ENCODE data around the gene GPR25. TPM values are rescaled to one million over a fixed set of nuclear protein-coding genes. Genes with fewer than 3 reads are reported as not detected.

The GPR25 gene
- under 1 TPM in 1 of 2 donors, not detected in 1; 0.64 TPM for total RNA-seq
- long read RNA-seq, result 0 reads

DNA sequence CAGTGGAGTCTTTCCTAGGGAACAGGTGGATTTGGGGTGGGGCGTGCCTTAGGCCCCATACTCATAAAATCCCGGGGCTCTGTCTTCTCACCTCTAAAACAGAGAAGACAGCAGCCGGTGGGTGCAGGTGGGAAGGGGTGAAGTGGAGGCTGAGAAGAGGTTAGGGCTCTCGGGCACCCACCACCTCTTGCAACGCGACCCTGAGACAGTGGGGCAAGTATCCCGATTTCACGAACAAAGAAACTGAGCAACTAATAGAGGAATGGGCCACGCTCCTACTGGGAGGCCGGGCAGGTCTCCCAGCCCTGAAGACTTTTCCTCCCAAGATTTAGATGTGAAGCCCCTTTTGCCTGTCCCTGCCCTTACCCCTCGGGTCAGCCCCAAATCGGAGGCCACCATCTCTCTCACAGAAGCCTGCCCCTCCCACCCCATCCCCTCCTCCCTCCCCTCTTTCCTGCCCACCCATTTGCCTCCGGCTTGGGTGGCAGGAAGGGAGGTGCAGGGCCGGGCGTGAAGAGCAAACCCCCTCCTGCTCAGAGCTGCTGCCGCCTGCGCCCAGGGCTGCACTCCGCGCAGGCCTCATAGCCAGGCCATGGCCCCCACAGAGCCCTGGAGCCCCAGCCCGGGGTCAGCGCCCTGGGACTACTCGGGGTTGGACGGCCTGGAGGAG lies at the start of gene GPR25:
GPR25 (plus strand) TSS at position 536 of the 670 bp plus-strand sequence; CDS start at position 593, 57 bp downstream.
- DNase-seq (no peak), ATAC-seq (no peak)
- intact Hi-C loops (cut with DNase I, micrococcal nuclease), result no loop called here

GRCh38 chr1:200831091-200831490 lies 41.7 kb upstream of the GPR25 start:
- DNase-seq (no peak), ATAC-seq (no peak)
- intact Hi-C loops (cut with DNase I, micrococcal nuclease), result loop anchor here in 1 of 2 donors (10.0 kb wide), 1 partner anchor 206 kb away; the partner anchor contains the start of gene KIF14

DNA sequence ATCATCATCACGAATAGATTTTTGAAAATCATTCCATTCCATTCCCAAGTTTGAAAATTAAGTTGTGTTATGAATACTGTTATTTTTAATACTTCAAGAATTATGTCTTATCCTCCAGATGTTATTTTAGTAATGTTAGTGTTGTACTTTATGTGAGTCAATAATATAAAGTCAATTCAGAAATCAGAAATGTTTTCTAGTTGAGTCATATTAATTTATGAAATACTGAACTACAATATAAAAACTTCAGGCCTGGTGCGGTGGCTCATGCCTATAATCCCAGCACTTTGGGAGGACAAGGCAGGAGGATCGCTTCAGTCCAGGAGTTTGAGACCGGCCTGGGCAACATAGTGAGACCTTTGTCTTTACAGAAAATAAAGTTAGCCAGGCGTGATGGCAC lies 38.4 kb upstream of the GPR25 start:
- DNase-seq (no peak), ATAC-seq (no peak)
- intact Hi-C loops (cut with DNase I, micrococcal nuclease), result loop anchor here in 1 of 2 donors (10.0 kb wide), 1 partner anchor 210 kb away; the partner anchor contains the start of gene KIF14

GRCh38 chr1:200836213-200836612 lies 36.6 kb upstream of the GPR25 start:
- ATAC-seq (no peak), DNase-seq (no peak)
- intact Hi-C loops (cut with DNase I, micrococcal nuclease), result loop anchor here in 1 of 2 donors (10.0 kb wide), 1 partner anchor 211 kb away; the partner anchor contains the start of gene KIF14

- intact Hi-C loops (cut with DNase I, micrococcal nuclease), result loop anchor here in 1 of 2 donors (10.0 kb wide), 1 partner anchor 213 kb away; the partner anchor contains the start of gene KIF14
- ATAC-seq (no peak), DNase-seq (no peak)
Observed at GRCh38 chr1:200837931-200838571, 34.7 kb upstream of the GPR25 start.

DNA sequence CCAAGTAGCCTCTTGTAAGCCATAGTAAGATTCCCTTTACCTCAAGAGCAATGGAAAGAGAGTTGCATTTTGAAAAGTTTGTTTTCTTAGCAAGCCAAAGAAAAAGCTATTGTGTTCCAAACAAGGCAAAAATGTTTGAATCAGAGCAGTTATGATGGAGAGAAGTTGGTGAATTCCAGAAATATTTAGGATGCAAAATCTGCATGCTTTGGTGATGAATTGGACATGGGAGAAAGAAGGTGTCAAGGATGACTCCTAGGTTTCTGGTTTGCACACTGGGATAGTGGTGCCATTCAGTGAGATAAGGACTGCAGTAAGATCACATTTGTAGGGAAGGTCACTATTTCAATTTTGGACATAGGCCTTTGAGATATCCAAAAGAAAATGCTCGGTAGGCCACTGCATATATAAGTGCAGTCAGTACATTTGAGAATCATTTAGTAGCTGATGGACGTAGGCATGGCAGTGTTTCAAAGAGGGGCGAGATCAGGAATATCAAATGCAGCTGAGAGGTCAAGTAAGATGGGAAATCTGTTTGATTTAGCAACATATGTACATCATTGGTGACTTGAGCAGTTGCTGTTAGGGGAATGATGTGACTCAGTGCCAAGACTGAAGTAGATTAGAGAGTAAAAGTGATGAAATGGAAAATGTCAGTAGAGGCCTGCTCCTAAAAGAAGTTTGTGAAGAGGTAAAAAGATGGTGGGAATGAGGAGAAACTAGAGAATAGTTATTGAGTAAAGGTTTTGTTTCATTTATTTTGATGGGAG lies 33.9 kb upstream of the GPR25 start:
- intact Hi-C loops (cut with DNase I, micrococcal nuclease), result loop anchor here in 1 of 2 donors (10.0 kb wide), 1 partner anchor 214 kb away; the partner anchor contains the start of gene KIF14
- ATAC-seq (no peak), DNase-seq (no peak)

GRCh38 chr1:200845360-200845759 lies 27.4 kb upstream of the GPR25 start:
- intact Hi-C loops (cut with DNase I, micrococcal nuclease), result no loop called here
- DNase-seq, result no peak
- no peak for ATAC-seq

GRCh38 chr1:200846398-200846797 lies 26.4 kb upstream of the GPR25 start:
- no peak for ATAC-seq
- intact Hi-C loops (cut with DNase I, micrococcal nuclease), result no loop called here
- DNase-seq, result no peak

- DNase-seq (no peak), ATAC-seq (no peak)
- intact Hi-C loops (cut with DNase I, micrococcal nuclease), result no loop called here
Observed at GRCh38 chr1:200849430-200849829, 23.4 kb upstream of the GPR25 start.

DNA sequence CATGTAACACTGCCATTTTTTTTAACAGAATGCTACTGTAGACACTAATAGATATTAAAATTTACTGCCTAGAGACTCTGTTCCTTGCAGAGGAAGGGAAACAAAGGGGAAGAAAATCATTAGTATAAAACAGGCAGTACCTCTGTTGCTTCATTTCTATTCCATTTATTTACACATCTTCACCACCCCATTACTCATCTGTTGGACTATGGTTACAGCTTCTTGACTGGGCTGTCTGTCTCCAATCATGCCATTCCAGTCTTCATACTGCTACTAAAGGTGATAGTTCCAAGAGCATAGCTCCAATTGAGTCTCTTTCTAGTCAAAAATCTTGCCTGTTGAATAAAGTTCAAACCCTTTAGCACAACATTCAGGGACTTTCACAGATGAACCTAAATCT lies 22.2 kb upstream of the GPR25 start:
- intact Hi-C loops (cut with DNase I, micrococcal nuclease), result no loop called here
- DNase-seq (no peak), ATAC-seq (no peak)

DNA sequence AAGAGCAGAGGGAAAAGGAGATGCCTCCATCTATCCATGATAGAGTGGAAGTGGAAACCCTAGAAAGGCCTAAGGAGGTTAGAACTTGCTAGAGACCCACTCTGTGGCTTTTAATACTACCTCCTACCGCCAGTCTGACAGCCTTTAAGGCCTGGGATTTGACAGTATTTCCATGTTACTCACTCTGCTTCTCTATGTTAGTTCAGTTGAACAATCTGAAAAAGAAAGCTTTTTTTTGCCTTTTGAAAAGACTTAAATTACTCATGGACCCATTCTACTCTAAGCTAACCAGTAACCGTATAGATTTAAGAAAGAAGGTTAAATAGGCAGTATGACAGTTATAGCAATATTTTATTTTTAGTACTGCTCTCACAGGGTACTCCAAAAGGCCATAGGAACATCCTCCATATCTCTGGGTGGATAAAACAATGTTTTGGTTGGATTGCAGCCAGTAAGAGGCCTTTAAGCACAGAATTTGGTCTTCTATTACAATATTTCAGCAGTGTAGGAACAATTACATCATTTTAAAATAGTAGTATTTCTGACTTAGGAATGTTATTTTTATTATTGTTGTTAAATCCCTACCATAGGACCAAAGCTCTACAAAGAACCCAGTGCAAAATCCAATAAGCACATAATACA lies 15.9 kb upstream of the GPR25 start:
- intact Hi-C loops (cut with DNase I, micrococcal nuclease), result no loop called here
- ATAC-seq (no peak), DNase-seq (no peak)

DNA sequence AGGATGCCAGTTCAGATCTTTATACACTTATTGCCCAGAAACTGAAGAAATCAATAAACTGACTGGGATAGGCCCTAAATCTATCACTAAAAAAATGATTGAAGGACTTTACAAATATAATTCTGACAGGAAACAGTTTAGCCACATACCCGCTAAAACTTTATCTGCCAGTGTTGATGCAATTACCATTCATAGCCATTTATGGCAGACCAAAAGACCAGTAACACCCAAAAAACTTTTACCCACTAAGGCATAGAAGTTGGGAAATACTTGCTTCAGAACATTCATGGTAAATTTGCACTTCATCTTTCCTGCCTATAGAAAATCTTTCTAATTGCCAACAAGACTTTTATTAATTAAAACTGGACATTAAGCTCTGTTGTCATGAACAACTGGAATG lies 15.0 kb upstream of the GPR25 start:
- intact Hi-C loops (cut with DNase I, micrococcal nuclease), result no loop called here
- ATAC-seq (no peak), DNase-seq (no peak)

GRCh38 chr1:200861937-200862647 lies 10.7 kb upstream of the GPR25 start:
- ATAC-seq (no peak), DNase-seq (no peak)
- intact Hi-C loops (cut with DNase I, micrococcal nuclease), result no loop called here

DNA sequence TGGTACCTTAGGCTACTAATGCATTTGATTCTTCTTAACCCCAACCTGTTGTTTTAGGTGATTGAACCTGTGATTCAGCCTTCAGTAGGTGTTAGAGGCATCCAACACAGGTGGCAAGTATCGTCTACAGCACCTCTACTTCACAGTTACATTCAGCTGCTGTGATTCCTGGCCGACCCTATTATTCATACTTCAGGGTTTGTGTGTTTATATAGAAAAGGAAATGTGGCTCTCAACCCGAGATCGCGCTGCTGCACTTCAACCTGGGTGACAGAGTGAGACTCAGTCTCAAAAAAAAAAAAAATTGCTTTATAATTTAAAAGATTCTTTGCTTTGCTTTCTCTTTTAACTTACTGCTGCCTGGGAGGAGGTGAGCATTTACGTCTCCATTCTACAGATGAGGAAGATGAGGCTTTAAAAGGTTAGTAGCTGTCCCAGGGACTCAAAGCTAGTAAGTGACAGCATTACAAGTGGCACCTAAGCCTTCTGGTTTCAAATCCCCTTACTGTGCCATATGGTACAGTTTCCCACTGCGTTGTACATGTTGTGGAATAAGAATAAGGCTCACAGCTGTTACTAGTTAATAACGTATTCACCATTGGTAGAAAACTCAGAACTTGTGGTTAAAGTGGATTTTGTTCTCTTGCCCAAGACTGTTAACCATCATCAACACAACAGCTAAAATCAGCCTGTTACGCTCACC lies 9.9 kb upstream of the GPR25 start:
- intact Hi-C loops (cut with DNase I, micrococcal nuclease), result no loop called here
- ATAC-seq, result no peak
- DNase-seq, result no peak

GRCh38 chr1:200866116-200866515 lies 6.7 kb upstream of the GPR25 start:
- no peak for ATAC-seq

GRCh38 chr1:200866521-200866920 lies 6.3 kb upstream of the GPR25 start:
- intact Hi-C loops (cut with DNase I, micrococcal nuclease), result no loop called here
- ATAC-seq, result peak; percentile 32
- DNase-seq, result peak in 1 of 2 donors; percentile 39

More at GRCh38 chr1:200866116-200866515, 6.7 kb upstream of the GPR25 start:
- intact Hi-C loops (cut with DNase I, micrococcal nuclease), result no loop called here
- no peak for DNase-seq

DNA sequence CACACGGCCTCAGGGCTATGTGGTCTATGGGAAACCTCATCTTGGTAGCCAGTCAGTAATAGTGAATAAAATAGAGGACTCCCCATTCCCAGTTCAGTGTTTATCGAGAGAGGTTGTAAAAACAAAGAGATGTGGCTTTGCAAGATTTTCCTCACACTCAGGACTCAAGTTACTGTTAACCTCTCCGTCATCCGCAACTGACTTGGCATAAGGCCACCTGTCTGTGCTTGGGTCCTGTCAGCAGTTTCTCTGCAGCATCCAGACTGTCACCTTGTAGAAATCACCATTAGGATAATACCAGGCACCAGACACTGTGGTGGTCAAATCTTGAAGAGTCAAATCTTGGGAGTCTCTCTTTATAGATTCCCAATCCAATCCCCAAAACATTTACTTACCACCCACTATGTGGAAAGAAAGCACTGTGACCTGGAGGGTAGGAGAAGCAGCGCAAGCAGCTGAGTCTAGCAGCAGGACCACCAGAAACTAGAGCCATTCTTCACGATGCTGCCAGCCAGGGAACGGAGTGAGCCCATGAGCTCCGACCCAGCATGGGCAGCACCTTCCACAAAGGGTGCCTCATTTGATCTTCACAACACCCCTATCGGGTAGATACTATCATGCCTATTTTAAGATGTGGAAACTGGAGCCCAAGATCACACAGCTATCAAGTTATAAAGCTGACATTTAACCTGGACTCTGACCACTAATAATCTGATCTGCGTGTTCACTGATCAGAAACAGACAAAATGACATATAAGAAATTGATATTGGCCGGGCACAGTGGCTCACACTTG lies 5.6 kb upstream of the GPR25 start:
- intact Hi-C loops (cut with DNase I, micrococcal nuclease), result no loop called here
- no peak for ATAC-seq
- no peak for DNase-seq

All from left colon (tissue), 2 donors.